Activated CD8-positive, alpha-beta memory T cell treated with anti-CD3 and anti-CD28 coated beads for 36 hours (primary cell): ENCODE data around the gene HSD3B7. TPM values are rescaled to one million over a fixed set of nuclear protein-coding genes. Genes with fewer than 3 reads are reported as not detected.

Source experiments
- CTCF ChIA-PET: fragments of 350-600 bp; sonication (Branson Sonifier 250); formaldehyde crosslinking; loops from one replicate; lab custom pipeline; 2021; ENCODE audit warnings: antibody characterized with exemption; lab: Charles Lee
- POLR2A ChIA-PET: fragments of 350-600 bp; sonication (Branson Sonifier 250); formaldehyde crosslinking; loops from one replicate; lab custom pipeline; 2021; ENCODE audit warnings: antibody characterized with exemption; lab: Charles Lee
- total RNA-seq, 2 experiments: library from RNA; stranded (reverse); gene quantifications; one replicate each; pipeline ENCODE4 v1.2.3, GENCODE V29; 2021

Gene HSD3B7
- total RNA-seq, 2 experiments from 2014 or later = 1.8 to 1.9 TPM

DNA sequence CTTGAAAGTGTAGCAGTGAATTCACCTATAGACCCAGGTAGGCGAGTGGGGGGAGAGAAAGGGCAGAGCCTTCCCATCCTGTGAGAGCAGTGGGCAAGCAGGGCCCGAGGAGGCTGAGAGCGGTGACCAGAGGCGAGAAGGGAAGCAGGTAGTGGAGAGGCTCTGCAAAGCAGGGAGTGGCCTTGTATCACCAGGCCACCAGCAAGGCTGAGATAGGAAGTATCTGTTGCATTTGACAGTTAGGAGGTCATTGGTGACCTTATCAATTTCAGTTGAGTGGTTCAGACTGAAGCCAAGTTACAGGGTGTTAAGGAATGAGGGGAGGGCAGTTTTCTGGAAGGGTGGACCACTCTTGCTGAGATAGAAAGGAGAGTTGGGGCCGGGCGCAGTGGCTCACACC, 10.7 kb upstream of the HSD3B7 start:
- ChIA-PET CTCF (interaction anchor here (0.9 kb wide), 1 partner anchor 12 kb away, joined by 5 read pairs; no protein-coding TSS in a partner anchor), POLR2A (no interaction called here)

DNA sequence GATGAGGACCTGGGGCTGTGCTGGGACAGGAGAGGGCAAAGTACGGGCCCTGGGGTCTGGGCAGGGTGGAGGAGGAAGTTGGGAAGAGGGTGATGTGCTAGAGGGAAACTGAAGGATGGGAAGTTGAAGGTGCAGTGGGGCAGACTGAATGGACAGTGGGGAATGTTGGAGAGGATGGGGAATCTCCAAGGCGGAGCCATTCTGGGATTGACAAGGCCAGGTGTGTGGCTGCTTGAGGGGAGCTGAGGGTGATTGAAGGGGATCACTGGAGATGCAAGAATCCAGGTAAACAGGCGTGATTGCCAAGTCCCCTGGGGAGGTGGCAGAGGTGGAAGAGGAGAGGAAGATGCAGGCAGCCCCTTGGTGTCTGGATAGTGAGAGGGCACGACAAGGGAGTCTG, 8.5 kb upstream of the HSD3B7 start:
- ChIA-PET POLR2A (no interaction called here), CTCF (no interaction called here)

DNA sequence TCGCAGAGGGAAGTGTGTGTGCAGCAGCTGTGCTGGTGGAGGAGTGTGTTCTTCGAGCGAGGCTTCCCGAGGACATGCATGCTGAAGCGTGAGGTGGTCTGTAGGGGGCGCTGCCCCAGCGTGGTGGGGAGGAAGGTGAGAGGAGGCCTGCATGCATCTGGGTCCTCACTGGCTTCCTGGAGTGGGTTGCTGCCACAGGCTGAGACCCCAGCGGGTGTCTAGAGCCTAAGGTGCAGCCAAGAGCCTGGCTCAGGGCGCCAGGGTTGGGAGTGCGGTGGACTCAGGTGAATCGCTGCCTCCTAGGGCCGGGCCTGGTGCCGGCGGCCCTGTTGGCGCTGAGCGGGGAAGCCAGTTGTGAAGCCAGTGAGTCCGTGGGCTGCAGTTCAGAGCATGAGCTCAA, 7.5 kb upstream of the HSD3B7 start:
- ChIA-PET POLR2A (no interaction called here), CTCF (interaction anchor here (0.6 kb wide), 1 partner anchor 260 kb away, joined by 3 read pairs; no protein-coding TSS in a partner anchor)

DNA sequence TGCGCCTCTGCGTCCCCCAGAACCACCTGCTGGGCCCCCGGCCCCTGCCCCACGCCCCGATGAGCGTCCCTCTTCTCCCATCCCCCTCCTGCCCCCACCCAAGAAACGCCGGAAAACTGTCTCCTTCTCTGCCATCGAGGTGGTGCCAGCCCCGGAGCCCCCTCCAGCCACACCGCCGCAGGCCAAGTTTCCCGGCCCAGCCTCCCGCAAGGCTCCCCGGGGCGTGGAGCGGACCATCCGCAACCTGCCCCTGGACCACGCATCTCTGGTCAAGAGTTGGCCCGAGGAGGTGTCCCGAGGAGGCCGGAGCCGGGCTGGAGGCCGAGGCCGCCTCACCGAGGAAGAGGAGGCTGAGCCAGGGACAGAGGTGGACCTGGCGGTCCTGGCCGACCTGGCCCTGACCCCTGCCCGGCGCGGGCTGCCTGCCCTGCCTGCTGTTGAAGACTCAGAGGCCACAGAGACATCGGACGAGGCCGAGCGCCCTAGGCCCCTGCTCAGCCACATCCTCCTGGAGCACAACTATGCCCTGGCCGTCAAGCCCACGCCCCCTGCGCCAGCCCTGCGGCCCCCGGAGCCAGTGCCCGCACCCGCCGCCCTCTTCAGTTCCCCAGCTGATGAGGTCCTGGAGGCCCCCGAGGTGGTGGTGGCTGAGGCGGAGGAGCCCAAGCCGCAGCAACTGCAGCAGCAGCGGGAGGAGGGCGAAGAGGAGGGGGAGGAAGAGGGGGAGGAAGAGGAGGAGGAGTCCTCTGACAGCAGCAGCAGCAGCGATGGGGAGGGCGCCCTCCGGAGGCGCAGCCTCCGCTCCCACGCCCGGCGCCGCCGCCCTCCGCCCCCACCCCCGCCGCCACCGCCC, 5.6 kb upstream of the HSD3B7 start:
- ChIA-PET CTCF (no interaction called here), POLR2A (no interaction called here)

DNA sequence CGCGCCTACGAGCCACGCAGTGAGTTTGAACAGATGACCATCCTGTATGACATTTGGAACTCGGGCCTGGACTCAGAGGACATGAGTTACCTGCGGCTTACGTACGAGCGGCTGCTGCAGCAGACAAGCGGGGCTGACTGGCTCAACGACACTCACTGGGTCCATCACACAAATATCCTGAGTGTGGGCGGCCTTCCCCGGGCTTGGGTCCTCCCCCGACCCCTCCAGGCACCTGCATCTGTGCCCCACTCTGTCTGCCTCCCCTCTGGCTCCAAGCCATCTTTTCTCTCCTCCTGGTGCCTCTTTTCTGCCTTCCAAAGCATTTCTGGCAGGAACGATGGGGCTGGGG, 5.0 kb upstream of the HSD3B7 start:
- CTCF ChIA-PET = no interaction called here
- POLR2A ChIA-PET = no interaction called here

DNA sequence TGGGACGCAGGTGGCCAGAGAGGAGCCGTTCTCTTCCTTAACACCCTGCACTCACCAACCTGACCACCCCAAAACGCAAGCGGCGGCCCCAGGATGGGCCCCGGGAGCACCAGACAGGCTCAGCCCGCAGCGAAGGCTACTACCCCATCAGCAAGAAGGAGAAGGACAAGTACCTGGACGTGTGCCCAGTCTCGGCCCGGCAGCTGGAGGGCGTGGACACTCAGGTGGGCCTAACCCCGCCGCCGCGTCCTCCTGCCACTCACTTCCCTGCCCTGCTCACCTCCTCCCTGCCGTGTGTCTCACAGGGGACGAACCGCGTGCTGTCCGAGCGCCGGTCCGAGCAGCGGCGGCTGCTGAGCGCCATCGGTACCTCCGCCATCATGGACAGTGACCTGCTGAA, 4.6 kb upstream of the HSD3B7 start:
- ChIA-PET CTCF (no interaction called here), POLR2A (no interaction called here)

DNA sequence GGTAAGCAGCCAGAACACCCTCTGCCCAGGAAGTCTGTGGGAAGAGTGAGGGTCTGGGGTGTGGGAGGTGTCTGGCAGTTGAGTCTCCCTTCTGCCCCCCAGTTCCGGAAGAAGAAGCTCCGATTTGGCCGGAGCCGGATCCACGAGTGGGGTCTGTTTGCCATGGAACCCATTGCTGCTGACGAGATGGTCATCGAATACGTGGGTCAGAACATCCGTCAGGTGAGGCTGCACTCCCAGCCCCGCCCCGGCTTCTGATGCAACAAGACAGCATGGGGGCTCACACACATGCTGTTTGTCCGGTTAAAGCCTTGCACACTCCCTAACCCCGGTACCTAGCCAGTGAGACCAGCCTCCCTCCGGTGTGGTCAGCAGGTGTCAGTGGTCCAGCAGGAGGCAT, 4.0 kb upstream of the HSD3B7 start:
- POLR2A ChIA-PET = no interaction called here
- CTCF ChIA-PET = interaction anchor here (2.8 kb wide), 1 partner anchor 161 kb away, joined by 6 read pairs; no protein-coding TSS in a partner anchor

DNA sequence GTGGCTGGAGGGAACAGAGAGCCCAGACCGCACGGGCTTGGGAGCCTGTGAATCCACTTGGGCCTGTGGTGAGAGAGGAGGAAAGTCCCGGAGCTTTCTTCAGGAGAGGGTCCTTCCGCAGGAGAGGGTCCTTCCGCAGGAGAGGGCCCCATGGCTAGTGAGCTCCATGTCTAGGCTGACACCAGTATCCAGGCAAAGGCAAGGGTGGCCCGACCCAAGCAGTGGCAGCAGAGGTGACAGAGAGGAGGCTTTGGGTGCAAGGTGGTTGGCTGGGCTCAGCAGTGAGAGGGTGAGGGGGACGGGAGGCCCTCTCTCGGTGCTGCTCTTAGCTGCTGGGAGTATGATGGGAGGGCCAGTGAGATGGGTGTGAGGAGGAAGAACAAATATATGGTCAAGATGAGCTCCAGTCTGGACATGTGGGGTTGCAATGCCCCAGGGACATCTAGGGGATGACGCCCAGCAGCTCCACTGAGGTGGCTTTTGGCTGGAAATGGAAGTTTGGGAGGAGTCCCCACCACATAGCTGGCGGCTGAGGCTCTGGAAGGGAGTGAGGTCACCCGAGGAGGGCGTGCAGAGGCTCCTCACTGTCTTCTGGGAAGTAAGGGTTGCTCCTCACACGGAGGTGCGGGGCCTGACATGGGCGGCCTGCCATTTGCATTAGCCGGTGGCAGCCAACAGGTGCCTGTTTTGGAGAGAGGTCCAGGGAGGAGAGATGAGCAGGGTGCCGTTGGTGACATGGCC, 2.3 kb upstream of the HSD3B7 start:
- ChIA-PET CTCF (interaction anchor here (0.5 to 2.8 kb wide), 3 partner anchors 10 to 194 kb away, joined by 3 to 6 read pairs (median 3); no protein-coding TSS in a partner anchor), POLR2A (interaction anchor here (0.6 kb wide), 1 partner anchor 473 kb away, joined by 5 read pairs; no protein-coding TSS in a partner anchor)

DNA sequence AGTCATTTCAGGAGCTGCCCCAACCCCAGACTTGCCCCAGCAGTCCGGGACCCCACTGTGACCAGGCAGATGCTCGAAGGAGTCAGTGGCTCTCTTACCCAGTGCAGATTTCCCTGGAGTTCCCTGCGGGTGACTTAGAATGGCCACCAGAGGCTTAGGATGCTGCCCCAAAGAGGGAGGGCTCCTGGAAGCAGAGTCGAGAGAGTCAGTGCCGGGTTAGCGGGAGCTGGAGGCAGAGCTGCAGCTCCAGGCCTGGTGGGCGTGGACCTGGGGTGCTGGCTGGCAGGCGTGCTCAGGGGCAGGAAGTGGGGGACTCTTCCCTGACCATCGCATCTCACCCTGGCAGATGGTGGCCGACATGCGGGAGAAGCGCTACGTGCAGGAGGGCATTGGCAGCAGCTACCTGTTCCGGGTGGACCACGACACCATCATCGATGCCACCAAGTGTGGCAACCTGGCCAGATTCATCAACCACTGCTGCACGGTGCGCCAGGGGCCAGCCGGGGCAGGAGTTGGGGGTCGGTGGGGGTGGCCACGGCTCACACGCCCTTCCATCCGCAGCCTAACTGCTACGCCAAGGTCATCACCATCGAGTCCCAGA, 1.6 kb upstream of the HSD3B7 start:
- POLR2A ChIA-PET = interaction anchor here (0.6 kb wide), 1 partner anchor 473 kb away, joined by 5 read pairs; no protein-coding TSS in a partner anchor
- CTCF ChIA-PET = interaction anchor here (0.5 to 2.8 kb wide), 7 partner anchors 10 to 195 kb away, joined by 3 to 12 read pairs (median 3); no protein-coding TSS in a partner anchor

DNA sequence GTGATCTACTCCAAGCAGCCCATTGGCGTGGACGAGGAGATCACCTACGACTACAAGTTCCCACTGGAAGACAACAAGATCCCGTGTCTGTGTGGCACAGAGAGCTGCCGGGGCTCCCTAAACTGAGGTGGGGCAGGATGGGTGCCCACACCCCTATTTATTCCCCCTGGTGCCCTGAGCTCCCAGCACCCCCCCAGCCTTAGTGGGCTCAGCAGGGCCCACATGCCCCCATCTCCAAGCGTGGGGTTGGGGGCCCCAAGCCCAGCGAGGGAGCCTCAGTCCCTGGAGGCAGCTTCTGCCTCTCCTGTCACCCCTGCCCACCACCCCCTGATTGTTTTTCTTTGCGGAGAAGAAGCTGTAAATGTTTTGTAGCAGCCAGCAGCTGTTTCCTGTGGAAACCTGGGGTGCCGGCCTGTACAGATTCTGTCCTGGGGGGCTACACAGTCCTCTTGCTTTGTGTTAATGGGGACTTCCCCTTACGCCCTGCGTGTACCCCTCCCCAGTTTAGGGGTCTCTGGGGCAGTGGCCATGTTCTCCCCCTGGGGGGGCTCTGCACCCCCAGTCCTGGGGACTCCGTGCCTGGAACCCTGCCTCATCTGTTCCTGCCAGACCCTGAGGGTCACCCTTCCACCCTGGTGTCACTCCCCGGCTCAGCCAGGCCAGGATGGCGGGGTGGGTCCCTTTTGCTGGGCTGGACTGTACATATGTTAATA, 953 bp upstream of the HSD3B7 start:
- CTCF ChIA-PET = interaction anchor here (0.6 to 2.7 kb wide), 23 partner anchors 8 to 461 kb away, joined by 3 to 12 read pairs (median 4); partner anchors contain the start of genes KAT8, PRSS53, ZNF646 and ZNF668
- POLR2A ChIA-PET = interaction anchor here (1.5 to 1.6 kb wide), 2 partner anchors 90 to 110 kb away, joined by 3 read pairs; partner anchors contain the start of genes VKORC1, ZNF646 and ZNF668

DNA sequence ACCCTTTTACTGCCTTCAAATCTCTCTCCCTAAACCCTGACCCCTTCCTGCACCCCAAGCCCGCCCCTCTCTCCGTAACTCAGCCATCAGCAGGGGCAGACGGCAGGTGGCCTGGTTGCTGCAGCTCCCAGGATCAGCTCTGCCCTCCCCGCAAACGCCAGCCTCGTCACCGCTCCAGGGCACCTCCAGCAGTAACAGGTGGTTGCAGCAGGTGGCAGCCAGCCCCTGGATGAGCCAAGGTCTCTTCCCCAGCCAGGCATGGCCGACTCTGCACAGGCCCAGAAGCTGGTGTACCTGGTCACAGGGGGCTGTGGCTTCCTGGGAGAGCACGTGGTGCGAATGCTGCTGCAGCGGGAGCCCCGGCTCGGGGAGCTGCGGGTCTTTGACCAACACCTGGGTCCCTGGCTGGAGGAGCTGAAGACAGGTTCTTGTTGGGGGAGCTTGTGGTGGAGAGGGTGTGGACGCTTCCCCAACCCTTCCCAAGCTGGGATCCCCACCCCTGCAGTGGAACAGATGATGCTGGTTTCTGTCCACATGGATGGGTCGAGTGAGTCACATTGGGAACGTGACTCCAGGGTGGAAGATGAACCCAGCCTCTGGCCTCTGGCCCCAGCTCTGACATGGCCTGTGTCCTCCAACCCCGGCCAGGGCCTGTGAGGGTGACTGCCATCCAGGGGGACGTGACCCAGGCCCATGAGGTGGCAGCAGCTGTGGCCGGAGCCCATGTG, 558 bp downstream of the HSD3B7 start:
- POLR2A ChIA-PET = interaction anchor here (1.5 to 1.6 kb wide), 2 partner anchors 89 to 109 kb away, joined by 3 read pairs; partner anchors contain the start of genes VKORC1, ZNF646 and ZNF668
- CTCF ChIA-PET = interaction anchor here (0.6 to 2.7 kb wide), 22 partner anchors 8 to 460 kb away, joined by 3 to 12 read pairs (median 4); partner anchors contain the start of genes KAT8, PRSS53, ZNF646 and ZNF668

DNA sequence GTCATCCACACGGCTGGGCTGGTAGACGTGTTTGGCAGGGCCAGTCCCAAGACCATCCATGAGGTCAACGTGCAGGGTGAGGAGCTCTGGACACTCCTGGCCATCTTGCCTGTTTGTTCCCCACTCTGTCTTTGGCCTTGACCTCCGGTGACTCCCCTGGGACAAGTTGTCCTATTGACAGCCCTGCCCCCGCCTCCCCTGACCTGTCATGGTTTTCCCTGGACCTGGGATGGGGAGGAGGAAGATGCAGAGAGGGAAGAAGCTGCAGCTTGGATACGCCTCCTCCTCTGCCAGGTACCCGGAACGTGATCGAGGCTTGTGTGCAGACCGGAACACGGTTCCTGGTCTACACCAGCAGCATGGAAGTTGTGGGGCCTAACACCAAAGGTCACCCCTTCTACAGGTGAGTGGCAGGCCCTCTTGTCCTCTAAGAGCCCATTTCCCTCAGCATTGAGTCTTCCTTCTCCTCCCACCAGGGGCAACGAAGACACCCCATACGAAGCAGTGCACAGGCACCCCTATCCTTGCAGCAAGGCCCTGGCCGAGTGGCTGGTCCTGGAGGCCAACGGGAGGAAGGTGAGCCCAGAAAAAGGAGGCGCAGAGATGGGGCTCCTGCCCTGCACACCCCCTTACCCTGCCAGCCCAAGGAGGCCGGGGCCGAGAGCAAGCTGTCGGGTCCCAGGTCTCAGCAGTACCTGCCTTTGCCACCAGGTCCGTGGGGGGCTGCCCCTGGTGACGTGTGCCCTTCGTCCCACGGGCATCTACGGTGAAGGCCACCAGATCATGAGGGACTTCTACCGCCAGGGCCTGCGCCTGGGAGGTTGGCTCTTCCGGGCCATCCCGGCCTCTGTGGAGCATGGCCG, 1.4 kb downstream of the HSD3B7 start:
- CTCF ChIA-PET = interaction anchor here (0.9 to 2.7 kb wide), 11 partner anchors 11 to 457 kb away, joined by 3 to 12 read pairs (median 5); partner anchors contain the start of genes KAT8 and ZNF843
- POLR2A ChIA-PET = interaction anchor here (1.6 kb wide), 1 partner anchor 88 kb away, joined by 3 read pairs; the partner anchor contains the start of genes ZNF646 and ZNF668

DNA sequence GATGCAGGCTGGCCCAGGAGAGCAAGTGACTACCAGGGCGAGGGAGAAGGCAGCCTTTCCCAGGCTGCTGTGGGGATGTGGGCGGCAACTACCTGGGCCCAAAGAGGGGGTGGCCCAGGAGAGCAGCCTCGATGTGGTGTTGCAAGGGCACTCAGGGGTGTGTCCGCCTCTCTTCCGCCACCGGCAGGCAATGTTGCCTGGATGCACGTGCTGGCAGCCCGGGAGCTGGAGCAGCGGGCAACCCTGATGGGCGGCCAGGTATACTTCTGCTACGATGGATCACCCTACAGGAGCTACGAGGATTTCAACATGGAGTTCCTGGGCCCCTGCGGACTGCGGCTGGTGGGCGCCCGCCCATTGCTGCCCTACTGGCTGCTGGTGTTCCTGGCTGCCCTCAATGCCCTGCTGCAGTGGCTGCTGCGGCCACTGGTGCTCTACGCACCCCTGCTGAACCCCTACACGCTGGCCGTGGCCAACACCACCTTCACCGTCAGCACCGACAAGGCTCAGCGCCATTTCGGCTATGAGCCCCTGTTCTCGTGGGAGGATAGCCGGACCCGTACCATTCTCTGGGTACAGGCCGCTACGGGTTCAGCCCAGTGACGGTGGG, 2.7 kb downstream of the HSD3B7 start:
- ChIA-PET POLR2A (no interaction called here), CTCF (interaction anchor here (1.1 kb wide), 1 partner anchor 154 kb away, joined by 3 read pairs; no protein-coding TSS in a partner anchor)

DNA sequence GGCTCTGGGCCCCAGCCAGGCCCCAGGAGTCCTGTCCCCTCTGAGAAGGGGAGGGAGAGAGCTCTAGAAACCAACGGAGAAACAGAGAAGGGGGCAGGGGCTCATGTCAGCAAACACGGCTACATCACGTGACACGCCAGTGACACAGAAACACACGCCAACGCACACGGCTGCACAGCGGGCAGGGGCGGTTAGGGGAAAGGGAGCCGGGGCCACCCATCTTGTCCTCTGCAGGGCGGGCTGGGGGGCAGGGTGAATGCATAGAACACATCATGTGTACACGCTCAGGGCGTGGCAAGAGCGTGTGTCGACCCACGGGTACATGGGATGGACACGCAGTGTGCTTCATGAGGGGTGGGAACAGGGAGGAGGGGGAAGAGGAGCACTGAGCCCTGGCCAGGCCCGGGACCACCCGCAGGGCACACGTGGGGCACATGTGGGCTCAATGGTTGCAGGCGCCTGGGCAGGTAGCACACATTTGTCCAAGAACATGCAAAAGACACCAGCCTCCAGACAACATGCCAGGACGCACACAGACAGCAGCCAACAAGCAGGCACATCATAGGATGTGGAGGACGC, 4.6 kb downstream of the HSD3B7 start:
- POLR2A ChIA-PET = no interaction called here
- CTCF ChIA-PET = no interaction called here

DNA sequence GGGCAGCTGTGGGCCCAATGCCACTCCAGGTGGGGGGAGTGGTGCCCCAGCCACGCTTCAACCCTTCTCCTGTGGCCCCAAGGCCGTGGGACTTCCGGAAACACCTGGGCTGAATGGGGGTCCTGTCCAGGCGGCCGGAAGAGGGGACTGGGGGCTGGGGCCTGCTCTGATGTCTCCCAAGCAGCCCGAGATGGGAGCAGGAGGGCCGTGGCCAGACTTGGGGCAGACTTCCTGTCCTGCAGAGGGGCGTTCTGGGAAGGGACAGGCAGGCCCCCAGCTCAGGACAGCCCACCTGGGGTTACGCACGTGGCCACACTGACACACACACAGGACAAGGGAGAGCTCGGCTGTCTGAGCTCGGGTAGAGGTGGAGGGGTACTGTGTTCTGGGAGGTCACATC, 5.1 kb downstream of the HSD3B7 start:
- ChIA-PET POLR2A (no interaction called here), CTCF (no interaction called here)

DNA sequence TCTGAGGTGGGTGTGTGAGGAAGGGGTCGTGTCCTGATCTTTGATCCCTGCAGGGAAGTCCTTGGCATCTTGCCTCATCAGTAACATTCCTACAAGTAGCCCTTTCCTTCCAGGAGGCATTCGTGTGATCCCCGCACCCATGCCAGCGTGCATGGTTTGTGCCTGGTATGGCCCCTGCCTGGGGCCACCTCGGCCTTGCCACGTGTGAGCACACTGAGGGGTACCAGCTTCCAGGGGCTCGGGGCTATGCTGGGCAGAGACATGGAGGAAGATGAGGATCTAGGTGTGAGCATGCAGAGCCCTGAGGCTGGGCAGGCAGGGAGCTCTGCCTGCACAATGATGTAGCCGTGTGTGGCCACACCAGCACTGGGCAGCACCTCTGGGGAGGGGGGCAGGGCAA, 6.0 kb downstream of the HSD3B7 start:
- CTCF ChIA-PET = no interaction called here
- POLR2A ChIA-PET = no interaction called here
